Esophagus muscularis mucosa (tissue), 3 donors: ENCODE data around the gene FBXW11.

Experiments
- POLR2A ChIP-seq: fragments of 450-650 bp; IDR thresholded peaks from one replicate; pipeline ENCODE4 v1.6.1; 2017; ENCODE audit warnings: antibody characterized with exemption, moderate library complexity, mild to moderate bottlenecking, low read depth
- POLR2AphosphoS5 ChIP-seq, 2 donors: sonication (generic); formaldehyde crosslinking; IDR thresholded peaks; one replicate each; pipeline ENCODE4 v1.6.1; 2017; ENCODE audit warnings: antibody characterized with exemption in 2 of 2
- TF ChIP-seq, protein P1 (sequence below), 3 experiments: fragments of 200-600 bp in 2 of 3; fragments of 450-650 bp in 1 of 3; sonication (generic) in 2 of 3; IDR thresholded peaks; one replicate each; pipeline ENCODE4 v1.5.1; 2017 to 2019; ENCODE audit warnings: antibody characterized with exemption in 3 of 3, mild to moderate bottlenecking in 2 of 3, moderate library complexity in 1 of 3

DNA sequence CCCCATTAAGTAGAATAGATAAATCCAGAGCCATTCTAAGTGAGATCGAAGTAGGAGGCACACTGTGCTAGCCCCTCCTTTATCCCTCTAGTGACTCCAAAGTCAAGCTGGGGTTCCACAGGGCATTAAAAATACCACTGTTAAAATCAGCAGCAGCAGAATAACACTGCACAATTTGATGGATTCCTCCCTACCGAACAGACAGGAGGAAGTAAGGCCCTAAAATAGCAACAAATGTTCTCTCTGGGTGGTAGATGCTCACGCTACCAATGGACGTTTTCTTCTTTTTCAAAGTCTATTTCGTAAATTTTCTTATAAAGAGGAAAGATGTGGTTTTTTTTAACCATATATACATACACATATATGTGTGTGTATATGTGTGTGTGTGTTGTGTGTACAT is 54.4 kb downstream of the FBXW11 start:
- TF ChIP-seq, protein P1, sequence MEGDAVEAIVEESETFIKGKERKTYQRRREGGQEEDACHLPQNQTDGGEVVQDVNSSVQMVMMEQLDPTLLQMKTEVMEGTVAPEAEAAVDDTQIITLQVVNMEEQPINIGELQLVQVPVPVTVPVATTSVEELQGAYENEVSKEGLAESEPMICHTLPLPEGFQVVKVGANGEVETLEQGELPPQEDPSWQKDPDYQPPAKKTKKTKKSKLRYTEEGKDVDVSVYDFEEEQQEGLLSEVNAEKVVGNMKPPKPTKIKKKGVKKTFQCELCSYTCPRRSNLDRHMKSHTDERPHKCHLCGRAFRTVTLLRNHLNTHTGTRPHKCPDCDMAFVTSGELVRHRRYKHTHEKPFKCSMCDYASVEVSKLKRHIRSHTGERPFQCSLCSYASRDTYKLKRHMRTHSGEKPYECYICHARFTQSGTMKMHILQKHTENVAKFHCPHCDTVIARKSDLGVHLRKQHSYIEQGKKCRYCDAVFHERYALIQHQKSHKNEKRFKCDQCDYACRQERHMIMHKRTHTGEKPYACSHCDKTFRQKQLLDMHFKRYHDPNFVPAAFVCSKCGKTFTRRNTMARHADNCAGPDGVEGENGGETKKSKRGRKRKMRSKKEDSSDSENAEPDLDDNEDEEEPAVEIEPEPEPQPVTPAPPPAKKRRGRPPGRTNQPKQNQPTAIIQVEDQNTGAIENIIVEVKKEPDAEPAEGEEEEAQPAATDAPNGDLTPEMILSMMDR (IDR thresholded peaks at IDR 0.05) = no peak
- TF ChIP-seq POLR2A (no peak), POLR2AphosphoS5 (IDR thresholded peaks at IDR 0.05) (no peak)
